GM12874 (cell line): ENCODE data around the gene INAVA.

ENCODE experiments used
- CTCF ChIP-seq: IDR thresholded peaks from 2 replicates; pipeline ENCODE4 v1.5.1; 2011; ENCODE audit warnings: low read depth, mild to moderate bottlenecking, control low read depth, low read length, moderate library complexity; ENCODE audit not compliant: insufficient read depth

INAVA gene

GRCh38 chr1:200916681-200917080, 22.0 kb downstream of the INAVA start:
- TF ChIP-seq CTCF = no peak

- TF ChIP-seq CTCF = no peak
Measured at GRCh38 chr1:200917291-200917817, 22.7 kb downstream of the INAVA start.

GRCh38 chr1:200918006-200918405, 23.3 kb downstream of the INAVA start:
- TF ChIP-seq CTCF = no peak

- no peak for TF ChIP-seq CTCF
Measured at GRCh38 chr1:200919386-200919785, 24.7 kb downstream of the INAVA start.

GRCh38 chr1:200921571-200922110, 26.9 kb downstream of the INAVA start:
- TF ChIP-seq CTCF = no peak

GRCh38 chr1:200922406-200922805, 27.7 kb downstream of the INAVA start:
- no peak for TF ChIP-seq CTCF

- no peak for TF ChIP-seq CTCF
Measured at GRCh38 chr1:200923601-200924000, 28.9 kb downstream of the INAVA start.
